Ishikawa (cell line): ENCODE results near the gene SIRT5.

Source experiments
- CEBPB ChIP-seq: IDR thresholded peaks from 2 replicates; pipeline ENCODE4 v1.6.1; 2012
- CREB1 ChIP-seq: IDR thresholded peaks from 2 replicates; pipeline ENCODE4 v1.6.1; 2012; ENCODE audit warnings: low read depth
- EGR1 ChIP-seq: IDR thresholded peaks from 2 replicates; pipeline ENCODE4 v1.6.1; 2012
- EP300 ChIP-seq: IDR thresholded peaks from 2 replicates; pipeline ENCODE4 v1.6.1; 2012; ENCODE audit warnings: borderline replicate concordance
- FOXM1 ChIP-seq: IDR thresholded peaks from 2 replicates; pipeline ENCODE4 v1.6.1; 2012; ENCODE audit warnings: low read depth, borderline replicate concordance
- MAX ChIP-seq: IDR thresholded peaks from 2 replicates; pipeline ENCODE4 v1.6.1; 2012
- NFIC ChIP-seq: IDR thresholded peaks from 2 replicates; pipeline ENCODE4 v1.6.1; 2012
- RAD21 ChIP-seq: IDR thresholded peaks from 2 replicates; pipeline ENCODE4 v1.6.1; 2012; ENCODE audit warnings: low read depth
- TAF1 ChIP-seq: IDR thresholded peaks from 2 replicates; pipeline ENCODE4 v1.6.1; 2012; ENCODE audit warnings: low read depth, mild to moderate bottlenecking
- TCF12 ChIP-seq: IDR thresholded peaks from 2 replicates; pipeline ENCODE4 v1.6.1; 2012; ENCODE audit warnings: low read depth
- TEAD4 ChIP-seq: IDR thresholded peaks from 2 replicates; pipeline ENCODE4 v1.6.1; 2012
- YY1 ChIP-seq: IDR thresholded peaks from 2 replicates; pipeline ENCODE4 v1.6.1; 2012; ENCODE audit warnings: low read depth
- ZBTB7A ChIP-seq: IDR thresholded peaks from 2 replicates; pipeline ENCODE4 v1.6.1; 2012; ENCODE audit warnings: low read depth
- TF ChIP-seq, protein P1 (sequence below): IDR thresholded peaks from 2 replicates; pipeline ENCODE4 v1.6.1; 2012
- TF ChIP-seq, protein P2 (sequence below): IDR thresholded peaks from 2 replicates; pipeline ENCODE4 v1.6.1; 2012; ENCODE audit warnings: low read depth, mild to moderate bottlenecking

The SIRT5 gene

DNA sequence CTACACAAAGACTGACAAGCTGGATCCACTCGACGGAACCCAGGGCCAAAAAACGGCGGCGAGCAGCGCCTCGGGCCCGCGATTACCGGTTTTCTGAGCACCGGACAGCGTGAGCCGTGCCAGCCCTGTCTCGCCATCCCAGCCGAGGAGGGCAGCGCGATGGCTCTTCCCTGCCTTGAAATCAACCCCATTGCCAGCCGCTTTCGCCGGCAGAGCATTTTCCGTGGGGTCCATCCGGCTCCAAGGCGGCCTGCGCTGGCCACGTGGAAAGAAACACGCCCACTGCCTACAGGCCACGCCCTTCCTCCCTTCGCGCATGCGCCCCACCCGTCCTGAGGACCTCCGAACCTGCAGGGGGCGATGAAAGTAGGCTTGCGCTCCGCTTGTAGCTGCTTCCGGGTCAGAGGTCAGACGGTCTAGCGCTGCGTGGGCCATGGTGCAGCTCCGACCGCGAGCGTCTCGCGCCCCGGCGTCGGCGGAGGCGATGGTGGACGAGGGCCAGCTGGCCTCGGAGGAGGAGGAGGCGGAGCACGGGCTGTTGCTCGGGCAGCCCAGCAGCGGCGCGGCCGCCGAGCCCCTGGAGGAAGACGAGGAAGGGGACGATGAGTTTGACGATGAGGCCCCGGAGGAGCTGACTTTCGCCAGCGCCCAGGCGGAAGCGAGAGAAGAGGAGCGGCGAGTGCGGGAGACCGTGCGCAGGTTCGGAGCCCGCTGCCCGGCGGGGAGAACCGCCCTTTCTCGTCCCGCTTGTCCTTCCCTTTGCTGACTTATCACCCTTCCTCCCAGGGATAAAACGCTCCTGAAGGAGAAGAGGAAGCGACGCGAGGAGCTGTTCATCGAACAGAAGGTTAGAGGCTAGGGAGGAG, 40.8 kb downstream of the SIRT5 start, which contains the start of gene NOL7:
NOL7 (plus strand) TSS at position 410 of the 866 bp plus-strand sequence; CDS start at position 434, 24 bp downstream.
- no peak for TF ChIP-seq CREB1
- TF ChIP-seq, protein P1, sequence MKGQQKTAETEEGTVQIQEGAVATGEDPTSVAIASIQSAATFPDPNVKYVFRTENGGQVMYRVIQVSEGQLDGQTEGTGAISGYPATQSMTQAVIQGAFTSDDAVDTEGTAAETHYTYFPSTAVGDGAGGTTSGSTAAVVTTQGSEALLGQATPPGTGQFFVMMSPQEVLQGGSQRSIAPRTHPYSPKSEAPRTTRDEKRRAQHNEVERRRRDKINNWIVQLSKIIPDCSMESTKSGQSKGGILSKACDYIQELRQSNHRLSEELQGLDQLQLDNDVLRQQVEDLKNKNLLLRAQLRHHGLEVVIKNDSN, result peak; percentile 88
- TF ChIP-seq TCF12, result peak; percentile 73
- TF ChIP-seq, protein P2, sequence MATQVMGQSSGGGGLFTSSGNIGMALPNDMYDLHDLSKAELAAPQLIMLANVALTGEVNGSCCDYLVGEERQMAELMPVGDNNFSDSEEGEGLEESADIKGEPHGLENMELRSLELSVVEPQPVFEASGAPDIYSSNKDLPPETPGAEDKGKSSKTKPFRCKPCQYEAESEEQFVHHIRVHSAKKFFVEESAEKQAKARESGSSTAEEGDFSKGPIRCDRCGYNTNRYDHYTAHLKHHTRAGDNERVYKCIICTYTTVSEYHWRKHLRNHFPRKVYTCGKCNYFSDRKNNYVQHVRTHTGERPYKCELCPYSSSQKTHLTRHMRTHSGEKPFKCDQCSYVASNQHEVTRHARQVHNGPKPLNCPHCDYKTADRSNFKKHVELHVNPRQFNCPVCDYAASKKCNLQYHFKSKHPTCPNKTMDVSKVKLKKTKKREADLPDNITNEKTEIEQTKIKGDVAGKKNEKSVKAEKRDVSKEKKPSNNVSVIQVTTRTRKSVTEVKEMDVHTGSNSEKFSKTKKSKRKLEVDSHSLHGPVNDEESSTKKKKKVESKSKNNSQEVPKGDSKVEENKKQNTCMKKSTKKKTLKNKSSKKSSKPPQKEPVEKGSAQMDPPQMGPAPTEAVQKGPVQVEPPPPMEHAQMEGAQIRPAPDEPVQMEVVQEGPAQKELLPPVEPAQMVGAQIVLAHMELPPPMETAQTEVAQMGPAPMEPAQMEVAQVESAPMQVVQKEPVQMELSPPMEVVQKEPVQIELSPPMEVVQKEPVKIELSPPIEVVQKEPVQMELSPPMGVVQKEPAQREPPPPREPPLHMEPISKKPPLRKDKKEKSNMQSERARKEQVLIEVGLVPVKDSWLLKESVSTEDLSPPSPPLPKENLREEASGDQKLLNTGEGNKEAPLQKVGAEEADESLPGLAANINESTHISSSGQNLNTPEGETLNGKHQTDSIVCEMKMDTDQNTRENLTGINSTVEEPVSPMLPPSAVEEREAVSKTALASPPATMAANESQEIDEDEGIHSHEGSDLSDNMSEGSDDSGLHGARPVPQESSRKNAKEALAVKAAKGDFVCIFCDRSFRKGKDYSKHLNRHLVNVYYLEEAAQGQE, result no peak; the same call in 1 of the 2 replicates
- TF ChIP-seq EP300, result no peak; the same call in 1 of the 2 replicates
- TF ChIP-seq MAX, result peak; percentile 99
- TF ChIP-seq RAD21, result no peak; the same call in 1 of the 2 replicates
- TF ChIP-seq TAF1, result peak; percentile 97
- TF ChIP-seq ZBTB7A, result no peak
- TF ChIP-seq YY1, result peak; percentile 82
- TF ChIP-seq EGR1, result peak; percentile 86
- peak; percentile 19; the same call in 1 of the 2 replicates for TF ChIP-seq NFIC
- peak; percentile 24; the same call in 1 of the 2 replicates for TF ChIP-seq FOXM1
- no peak for TF ChIP-seq TEAD4
- TF ChIP-seq CEBPB, result no peak; the same call in 1 of the 2 replicates

DNA sequence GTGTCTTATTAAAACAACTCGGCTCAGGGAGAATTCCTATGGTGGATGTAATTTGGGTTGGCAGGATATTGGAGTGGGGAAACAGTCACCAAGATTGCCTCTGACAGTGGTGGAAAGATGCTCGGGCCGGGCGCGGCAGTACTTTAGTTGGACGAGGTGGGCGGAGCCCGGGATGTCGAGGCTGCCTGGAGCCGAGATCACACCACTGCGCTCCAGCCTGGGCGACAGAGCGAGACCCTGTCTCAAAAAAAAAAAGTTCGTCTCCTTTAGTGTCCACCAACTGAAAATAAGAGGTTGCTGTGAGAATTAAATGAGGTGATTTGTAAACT, 41.4 kb downstream of the SIRT5 start:
- TF ChIP-seq NFIC (no peak), MAX (no peak), EGR1 (no peak), RAD21 (0 out of 2 replicates have a peak, but pooled peaks have one; percentile 5), YY1 (no peak)
- TF ChIP-seq, protein P1, result no peak

GRCh38 chr6:13617066-13617465, 42.7 kb downstream of the SIRT5 start:
- TF ChIP-seq TEAD4 (no peak), RAD21 (no peak), TAF1 (no peak), FOXM1 (no peak), NFIC (no peak), YY1 (no peak), EP300 (no peak), TCF12 (no peak), CEBPB (no peak), MAX (no peak), CREB1 (no peak)
- TF ChIP-seq, protein P2, result no peak
- TF ChIP-seq, protein P1, result no peak

DNA sequence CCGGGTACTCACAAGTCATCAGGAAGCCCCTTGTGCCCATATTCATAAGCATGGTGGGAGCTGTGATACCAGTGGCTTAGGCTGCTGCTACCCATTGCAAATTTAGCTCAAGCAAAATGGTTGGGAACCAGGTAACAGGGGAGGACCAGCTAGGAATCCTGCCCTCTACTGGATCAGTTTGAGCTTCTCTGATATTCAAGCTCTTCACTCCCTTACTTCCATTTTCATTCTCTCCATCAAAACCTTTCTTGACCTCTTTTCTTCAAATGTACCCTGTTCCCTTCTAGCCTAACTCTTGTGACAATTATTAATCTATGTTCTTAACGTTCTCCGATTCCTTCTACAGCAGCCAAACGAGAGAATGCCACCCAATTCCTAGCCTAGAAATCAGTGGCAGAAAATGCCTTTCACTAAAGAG, 50.5 kb downstream of the SIRT5 start:
- TF ChIP-seq MAX (no peak), CREB1 (no peak), FOXM1 (no peak), RAD21 (peak; percentile 32; the same call in 1 of the 2 replicates)

DNA sequence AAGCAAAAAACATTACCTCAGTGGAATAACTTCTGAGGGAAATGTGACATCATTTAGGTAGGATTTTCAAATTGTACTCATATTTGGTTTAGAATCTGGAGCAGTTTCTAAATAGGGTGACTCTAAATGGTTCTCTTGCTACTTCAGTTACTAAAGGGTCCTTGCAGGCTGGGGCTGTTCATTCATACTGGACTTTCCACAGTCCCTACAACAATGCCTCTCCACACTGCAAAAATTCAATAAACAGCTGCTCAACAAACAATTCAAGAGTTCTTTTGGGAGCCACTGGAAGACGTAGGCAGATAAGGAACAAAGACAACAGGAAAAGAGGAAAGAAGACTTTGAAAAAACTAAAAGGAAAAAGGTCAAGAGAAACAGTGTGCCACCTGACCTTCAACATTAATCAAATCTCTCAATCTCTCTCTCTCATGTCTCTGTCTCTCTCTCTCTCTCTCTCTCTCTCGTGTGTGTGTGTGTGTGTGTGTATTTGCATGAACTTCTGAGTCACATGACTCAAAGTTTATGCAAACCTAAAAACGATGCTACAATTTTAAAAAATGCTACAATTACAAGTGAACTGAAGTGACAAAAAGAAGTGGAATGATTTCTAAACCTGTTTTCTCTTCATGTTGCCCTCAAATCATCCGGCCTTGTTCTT, 55.2 kb downstream of the SIRT5 start:
- no peak for TF ChIP-seq EGR1
- TF ChIP-seq TAF1, result no peak
- TF ChIP-seq RAD21, result no peak
- TF ChIP-seq, protein P1, result no peak
- TF ChIP-seq TCF12, result no peak
- TF ChIP-seq TEAD4, result no peak
- no peak for TF ChIP-seq NFIC
- TF ChIP-seq FOXM1, result no peak
- no peak for TF ChIP-seq ZBTB7A
- TF ChIP-seq YY1, result no peak
- no peak for TF ChIP-seq MAX
- TF ChIP-seq CREB1, result no peak
- TF ChIP-seq, protein P2, result no peak
- TF ChIP-seq EP300, result no peak
- TF ChIP-seq CEBPB, result no peak
